22Rv1 (cell line): ENCODE results near the gene SIGLECL1.
"Not testable (repeated sequence)": the region's sequence is repeated elsewhere in the genome, so short reads cannot be mapped to it uniquely, and the experiment has no call there.

Source experiments
- H3K27ac ChIP-seq: fragments of 450-650 bp; 2 replicates; pipeline ENCODE4 v1.5.1; 2017
- ZFX ChIP-seq: fragments of 450-650 bp; IDR thresholded peaks from 2 replicates; pipeline ENCODE4 v1.6.1; 2017; ENCODE audit warnings: antibody characterized with exemption, borderline replicate concordance
- TF ChIP-seq, protein P1 (sequence below): fragments of 450-650 bp; IDR thresholded peaks from 2 replicates; pipeline ENCODE4 v1.5.1; 2017; ENCODE audit warnings: mild to moderate bottlenecking

SIGLECL1 gene

DNA sequence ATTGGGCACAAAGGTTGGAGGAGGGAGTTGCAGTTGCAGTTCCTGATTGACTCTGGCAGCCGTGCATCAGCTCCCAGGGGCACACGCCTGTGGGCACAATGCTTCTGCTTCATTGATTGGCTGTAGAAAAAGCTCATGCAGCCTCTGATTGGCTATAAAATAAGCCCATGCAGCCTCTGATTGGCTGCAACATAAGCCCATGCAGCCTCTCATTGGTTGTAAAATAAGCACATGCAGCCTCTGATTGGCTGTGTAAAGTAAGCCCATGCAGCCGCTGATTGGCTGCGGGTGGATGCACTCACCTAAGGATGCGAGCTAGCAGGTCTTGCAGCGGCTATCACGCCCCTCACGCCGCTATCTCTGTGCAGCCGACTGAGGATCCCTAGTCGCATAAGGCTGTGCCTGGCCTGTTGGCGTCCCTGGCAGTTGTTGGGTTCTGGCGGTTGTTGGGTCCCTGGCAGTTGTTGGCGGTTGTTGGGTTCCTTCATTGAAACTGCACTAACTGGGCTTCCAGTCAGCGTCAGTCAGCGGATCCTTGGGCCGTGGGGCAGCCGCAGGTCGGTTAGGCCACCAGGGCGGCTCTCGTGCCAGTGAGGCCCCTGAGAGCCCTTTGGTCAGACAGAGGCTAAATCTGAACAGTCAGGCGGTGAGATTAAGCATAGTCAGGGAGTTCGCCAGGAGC is at the start of gene SIGLECL1:
Gene SIGLECL1, plus strand, starts transcription at position 295 of the 682 bp plus-strand sequence. CDS start 12,993 bp downstream, outside the sequence.
- H3K27ac ChIP-seq, result no peak within 1 kb of the TSS
- TF ChIP-seq, protein P1, sequence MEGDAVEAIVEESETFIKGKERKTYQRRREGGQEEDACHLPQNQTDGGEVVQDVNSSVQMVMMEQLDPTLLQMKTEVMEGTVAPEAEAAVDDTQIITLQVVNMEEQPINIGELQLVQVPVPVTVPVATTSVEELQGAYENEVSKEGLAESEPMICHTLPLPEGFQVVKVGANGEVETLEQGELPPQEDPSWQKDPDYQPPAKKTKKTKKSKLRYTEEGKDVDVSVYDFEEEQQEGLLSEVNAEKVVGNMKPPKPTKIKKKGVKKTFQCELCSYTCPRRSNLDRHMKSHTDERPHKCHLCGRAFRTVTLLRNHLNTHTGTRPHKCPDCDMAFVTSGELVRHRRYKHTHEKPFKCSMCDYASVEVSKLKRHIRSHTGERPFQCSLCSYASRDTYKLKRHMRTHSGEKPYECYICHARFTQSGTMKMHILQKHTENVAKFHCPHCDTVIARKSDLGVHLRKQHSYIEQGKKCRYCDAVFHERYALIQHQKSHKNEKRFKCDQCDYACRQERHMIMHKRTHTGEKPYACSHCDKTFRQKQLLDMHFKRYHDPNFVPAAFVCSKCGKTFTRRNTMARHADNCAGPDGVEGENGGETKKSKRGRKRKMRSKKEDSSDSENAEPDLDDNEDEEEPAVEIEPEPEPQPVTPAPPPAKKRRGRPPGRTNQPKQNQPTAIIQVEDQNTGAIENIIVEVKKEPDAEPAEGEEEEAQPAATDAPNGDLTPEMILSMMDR, result no peak
- no peak for TF ChIP-seq ZFX

DNA sequence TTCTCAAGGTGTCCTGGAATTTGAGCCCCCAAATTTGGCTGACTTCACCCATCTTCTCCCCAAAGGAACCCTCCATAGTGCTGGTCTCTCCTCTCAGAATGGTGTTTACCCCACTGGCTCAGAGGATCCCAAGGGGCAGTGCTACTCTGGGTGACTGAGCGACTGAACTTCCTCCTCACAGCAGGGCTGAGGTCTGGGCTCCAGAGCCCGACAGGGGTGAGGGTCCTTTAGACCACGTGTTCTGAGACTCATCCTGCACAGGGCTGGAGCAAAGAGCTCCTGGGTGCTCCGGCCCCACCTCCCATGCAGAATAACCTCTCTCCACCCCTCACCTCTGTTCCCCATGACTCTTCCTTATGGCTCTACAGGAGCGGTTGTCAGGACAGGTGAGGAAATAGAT is 49.2 kb upstream of the SIGLECL1 start:
- TF ChIP-seq ZFX, result no peak
- TF ChIP-seq, protein P1, result no peak
- H3K27ac ChIP-seq, result no peak overlapping the region

DNA sequence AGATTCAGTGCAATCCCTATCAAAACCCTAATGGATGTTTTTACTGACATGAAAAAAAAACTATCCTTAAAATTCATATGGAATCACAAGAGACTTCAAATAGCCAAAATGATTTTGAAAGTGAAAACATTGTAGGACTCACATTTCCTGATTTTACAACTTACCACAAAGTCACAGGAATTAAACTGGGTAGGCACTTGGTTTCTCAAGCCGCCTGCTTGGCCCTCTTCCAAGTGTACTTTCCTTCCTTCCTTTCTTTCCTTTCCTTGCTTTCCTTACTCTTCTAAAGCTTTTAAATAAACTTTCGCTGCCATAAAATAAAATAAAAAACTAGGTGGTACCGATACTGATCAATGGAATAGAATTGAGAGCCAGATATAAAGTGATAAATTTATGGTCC is 47.0 kb upstream of the SIGLECL1 start:
- H3K27ac ChIP-seq, result no peak overlapping the region
- TF ChIP-seq, protein P1, result no peak
- no peak for TF ChIP-seq ZFX

DNA sequence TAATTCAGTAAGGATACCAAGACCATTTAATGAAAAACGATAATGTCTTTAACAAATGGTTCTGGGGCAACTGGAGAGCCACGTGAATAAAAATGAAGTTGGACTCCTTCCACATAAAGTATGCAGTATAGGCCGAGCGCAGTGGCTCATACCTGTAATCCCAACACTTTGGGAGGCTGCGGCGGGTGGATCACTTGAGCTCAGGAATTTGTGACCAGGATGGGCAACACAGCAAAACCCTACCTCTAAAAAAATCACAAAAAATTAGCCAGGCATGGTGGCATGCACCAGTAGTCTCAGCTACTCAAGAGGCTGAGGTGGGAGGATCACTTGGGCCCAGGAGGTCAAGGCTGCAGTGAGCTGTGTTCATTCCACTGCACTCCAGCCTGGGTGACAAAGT is 46.6 kb upstream of the SIGLECL1 start:
- no peak overlapping the region for H3K27ac ChIP-seq
- no peak for TF ChIP-seq ZFX
- TF ChIP-seq, protein P1, result no peak

DNA sequence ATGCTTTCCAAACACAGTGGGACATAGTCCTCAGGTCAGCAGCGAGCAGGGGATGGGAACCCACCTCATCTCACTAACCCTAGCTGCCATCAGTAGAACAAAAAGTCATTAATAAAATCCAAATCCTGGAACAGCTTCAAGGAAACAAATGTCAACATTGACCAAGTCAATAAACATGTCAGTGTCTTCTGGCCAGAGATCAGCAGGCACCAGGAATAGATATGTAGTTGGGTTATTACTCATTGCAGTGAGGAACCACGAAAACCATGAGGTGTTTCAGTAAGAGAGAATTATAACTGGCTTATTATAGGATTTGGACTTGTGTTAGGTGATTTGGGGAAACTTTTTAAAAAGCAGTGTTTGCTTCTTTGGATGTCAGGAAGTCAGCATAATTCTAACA is 43.1 kb upstream of the SIGLECL1 start:
- TF ChIP-seq, protein P1, result no peak
- TF ChIP-seq ZFX, result no peak
- H3K27ac ChIP-seq, result no peak overlapping the region

DNA sequence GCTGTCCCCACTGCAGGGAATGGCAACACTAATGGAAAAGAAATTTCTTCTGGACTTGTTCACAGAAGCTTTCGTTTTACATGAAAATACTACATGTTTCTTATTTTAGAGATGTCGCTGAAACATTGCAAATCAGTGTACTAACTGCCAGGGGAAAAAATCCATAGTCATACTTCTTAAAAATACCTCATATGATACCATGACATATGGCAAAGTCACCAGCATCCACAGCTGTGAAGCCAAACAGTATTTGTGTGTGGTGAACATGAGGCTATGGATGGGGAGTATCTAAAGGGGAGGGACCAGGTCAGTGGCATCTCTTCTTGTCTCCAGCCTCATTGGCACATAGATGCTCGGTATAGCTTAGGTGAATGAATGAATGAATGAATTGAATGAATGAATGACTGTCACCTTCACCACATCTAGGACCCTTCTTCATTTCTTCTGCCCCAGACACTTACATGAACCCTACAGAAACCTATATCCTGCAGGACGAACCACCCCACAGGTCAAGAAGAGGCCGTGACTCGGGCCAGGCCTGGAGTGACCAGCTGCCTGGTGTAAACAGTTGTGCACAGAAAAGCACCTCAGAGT is 40.6 kb upstream of the SIGLECL1 start:
- H3K27ac ChIP-seq, result no peak overlapping the region
- TF ChIP-seq ZFX, result no peak
- TF ChIP-seq, protein P1, result no peak

DNA sequence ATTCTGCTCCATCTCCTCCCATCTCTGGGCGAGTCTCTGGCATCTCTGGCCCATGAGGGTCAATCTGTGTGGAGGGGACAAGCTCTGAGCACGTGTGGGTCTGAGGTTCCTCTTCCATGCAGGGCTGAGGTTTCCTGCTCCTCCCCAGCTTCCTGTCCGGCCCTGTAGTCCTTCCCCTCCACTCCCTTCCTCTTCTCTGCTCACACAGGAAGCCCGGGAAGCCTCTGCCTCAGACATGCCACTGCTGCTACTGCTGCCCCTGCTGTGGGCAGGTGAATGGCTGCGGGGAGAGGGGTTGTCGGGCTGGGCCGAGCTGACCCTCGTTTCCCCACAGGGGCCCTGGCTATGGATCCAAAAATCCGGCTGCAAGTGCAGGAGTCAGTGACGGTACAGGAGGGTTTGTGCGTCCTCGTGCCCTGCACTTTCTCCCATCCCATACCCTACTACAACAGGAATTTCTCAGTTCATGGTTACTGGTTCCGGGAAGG is 40.0 kb upstream of the SIGLECL1 start:
- H3K27ac ChIP-seq, result not testable (repeated sequence)

DNA sequence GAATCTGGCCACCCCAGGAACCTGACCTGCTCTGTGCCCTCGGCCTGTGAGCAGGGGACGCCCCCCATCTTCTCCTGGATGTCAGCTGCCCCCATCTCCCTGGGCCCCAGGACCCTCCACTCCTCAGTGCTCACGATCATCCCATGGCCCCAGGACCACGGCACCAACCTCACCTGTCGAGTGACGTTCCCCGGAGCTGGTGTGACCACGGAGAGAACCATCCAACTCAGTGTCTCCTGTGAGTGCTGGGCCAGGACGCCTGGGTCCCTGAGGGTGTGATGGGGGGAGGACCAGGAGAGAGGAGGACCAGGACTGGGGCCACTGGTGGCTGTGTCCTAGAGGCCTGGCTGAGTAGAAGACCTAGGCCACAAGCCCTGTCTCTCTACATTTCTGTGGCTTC is 39.0 kb upstream of the SIGLECL1 start:
- H3K27ac ChIP-seq, result no peak overlapping the region

More for the DNA sequence above, 39.0 kb upstream of the SIGLECL1 start:
- TF ChIP-seq, protein P1, result no peak
- TF ChIP-seq ZFX, result no peak
